Lung (tissue), 12 donors: ENCODE data around the gene GABBR2. TPM values are rescaled to one million over a fixed set of nuclear protein-coding genes. Genes with fewer than 3 reads are reported as not detected.

ENCODE experiments used
- ATAC-seq: fragments of 200-7000 bp; cut with Tn5 transposase; one replicate; pipeline ENCODE4 v1.9.1; 2020; ENCODE audit warnings: moderate number of reproducible peaks; ENCODE audit not compliant: insufficient read depth, low FRiP score
- DNase-seq, 3 donors: peaks; one replicate each; pipeline ENCODE4 v3.0.0-alpha.2; 2013 to 2017
- H3K27ac ChIP-seq, 2 donors: one replicate each; pipeline ENCODE4 v1.5.1; 2013; ENCODE audit warnings: mild to moderate bottlenecking in 2 of 2, moderate library complexity in 2 of 2, control low read depth in 1 of 2, inconsistent platforms in 1 of 2, low read depth in 1 of 2, low read length in 1 of 2
- H3K27me3 ChIP-seq, 3 donors: one replicate each; pipeline ENCODE4 v1.5.1; 2013; ENCODE audit warnings: low read length in 2 of 3; ENCODE audit not compliant: control insufficient read depth in 3 of 3, insufficient read depth in 3 of 3
- H3K36me3 ChIP-seq, 4 donors: one replicate each; pipeline ENCODE4 v1.5.1; 2013; ENCODE audit warnings: low read length in 4 of 4, mild to moderate bottlenecking in 1 of 4, moderate library complexity in 1 of 4; ENCODE audit not compliant: control insufficient read depth in 4 of 4, insufficient read depth in 4 of 4
- H3K4me1 ChIP-seq, 5 donors: one replicate each; pipeline ENCODE4 v1.5.1; 2013; ENCODE audit warnings: low read length in 5 of 5, mild to moderate bottlenecking in 2 of 5, moderate library complexity in 1 of 5; ENCODE audit not compliant: control insufficient read depth in 5 of 5, insufficient read depth in 5 of 5
- H3K4me3 ChIP-seq: one replicate; pipeline ENCODE4 v1.5.1; 2013; ENCODE audit warnings: mild to moderate bottlenecking, control low read depth, moderate library complexity
- H3K9ac ChIP-seq, 2 donors: one replicate each; pipeline ENCODE4 v1.5.1; 2013; ENCODE audit warnings: low read length in 2 of 2, control low read depth in 1 of 2; ENCODE audit not compliant: insufficient read depth in 1 of 2
- H3K9me3 ChIP-seq, 4 donors: one replicate each; pipeline ENCODE4 v1.5.1; 2013; ENCODE audit warnings: low read length in 3 of 4, mild to moderate bottlenecking in 1 of 4, moderate library complexity in 1 of 4; ENCODE audit not compliant: control insufficient read depth in 4 of 4, insufficient read depth in 3 of 4
- WGBS, 2 donors: extraction: QIAGEN DNeasy Blood & Tissue Kit; methylation state at CpG; one replicate each; pipeline ENCODE4 v1.1.7; 2013; 5-methylcytosine and 5-hydroxymethylcytosine counted together
- polyA plus RNA-seq, 2 donors: library from polyadenylated mRNA; stranded (reverse); fragments of 200-250 nt; gene quantifications; one replicate each; pipeline ENCODE4 v1.2.1, GENCODE V29; 2013
- total RNA-seq, 2 donors: library from RNA; depleted of rRNA in 1 of 2; stranded (reverse); fragments of >200 nt in 1 of 2; gene quantifications; one replicate each; pipeline ENCODE4 v1.2.1, GENCODE V29; 2014 to 2021
- TF ChIP-seq, protein P1 (sequence below): IDR thresholded peaks from 2 replicates; pipeline ENCODE4 v1.5.1; 2012; ENCODE audit warnings: mild to moderate bottlenecking; ENCODE audit errors: control extremely low read depth, extremely low read depth
- donor health status: control.
- donor health status: control.
- donor health status: Bipolar disorder and iron deficiency.
- donor health status: healthy.
- donor health status: DM: yes; HTN: yes; CAD: no.

Gene GABBR2
- total and polyA plus RNA-seq, 4 donors: 0.40 to 1.8 (median 0.64) TPM

DNA sequence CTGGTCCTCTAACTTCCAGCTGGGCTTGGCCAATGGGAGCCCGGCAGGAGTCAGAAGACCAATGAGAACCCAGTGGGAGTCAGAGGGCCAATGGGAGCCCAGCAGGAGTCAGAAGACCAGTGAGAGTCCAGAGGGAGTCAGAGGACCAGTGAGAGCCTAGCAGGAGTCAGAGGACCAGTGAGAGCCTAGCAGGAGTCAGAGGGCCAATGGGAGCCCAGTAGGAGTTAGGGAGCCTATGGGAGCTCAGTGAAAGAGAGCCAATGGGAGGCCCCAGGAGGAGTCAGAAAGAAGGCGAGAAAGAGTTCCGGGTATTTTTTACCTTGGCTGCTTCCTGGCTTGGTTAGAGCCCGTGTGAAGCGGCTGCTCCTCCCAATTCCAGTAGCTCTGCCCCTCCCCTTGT is 191.0 kb downstream of the GABBR2 start:
- WGBS, 2 donors: 78 to 86% methylated on average over 5 of the region's 5 CpGs
- ATAC-seq (no peak), DNase-seq (no peak)
- Histone ChIP-seq H3K4me1 (no peaks in the 10 kb centered on the region), H3K4me3 (no peak overlapping the region), H3K27ac (no peak overlapping the region), H3K9me3 (peaks cover 0 to 2% (median 0%) of the 10 kb centered on the region in 4 donors), H3K9ac (no peak overlapping the region), H3K36me3 (no peaks in the 10 kb centered on the region), H3K27me3 (no peaks in the 10 kb centered on the region)
- TF ChIP-seq, protein P1, sequence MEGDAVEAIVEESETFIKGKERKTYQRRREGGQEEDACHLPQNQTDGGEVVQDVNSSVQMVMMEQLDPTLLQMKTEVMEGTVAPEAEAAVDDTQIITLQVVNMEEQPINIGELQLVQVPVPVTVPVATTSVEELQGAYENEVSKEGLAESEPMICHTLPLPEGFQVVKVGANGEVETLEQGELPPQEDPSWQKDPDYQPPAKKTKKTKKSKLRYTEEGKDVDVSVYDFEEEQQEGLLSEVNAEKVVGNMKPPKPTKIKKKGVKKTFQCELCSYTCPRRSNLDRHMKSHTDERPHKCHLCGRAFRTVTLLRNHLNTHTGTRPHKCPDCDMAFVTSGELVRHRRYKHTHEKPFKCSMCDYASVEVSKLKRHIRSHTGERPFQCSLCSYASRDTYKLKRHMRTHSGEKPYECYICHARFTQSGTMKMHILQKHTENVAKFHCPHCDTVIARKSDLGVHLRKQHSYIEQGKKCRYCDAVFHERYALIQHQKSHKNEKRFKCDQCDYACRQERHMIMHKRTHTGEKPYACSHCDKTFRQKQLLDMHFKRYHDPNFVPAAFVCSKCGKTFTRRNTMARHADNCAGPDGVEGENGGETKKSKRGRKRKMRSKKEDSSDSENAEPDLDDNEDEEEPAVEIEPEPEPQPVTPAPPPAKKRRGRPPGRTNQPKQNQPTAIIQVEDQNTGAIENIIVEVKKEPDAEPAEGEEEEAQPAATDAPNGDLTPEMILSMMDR: no peak

DNA sequence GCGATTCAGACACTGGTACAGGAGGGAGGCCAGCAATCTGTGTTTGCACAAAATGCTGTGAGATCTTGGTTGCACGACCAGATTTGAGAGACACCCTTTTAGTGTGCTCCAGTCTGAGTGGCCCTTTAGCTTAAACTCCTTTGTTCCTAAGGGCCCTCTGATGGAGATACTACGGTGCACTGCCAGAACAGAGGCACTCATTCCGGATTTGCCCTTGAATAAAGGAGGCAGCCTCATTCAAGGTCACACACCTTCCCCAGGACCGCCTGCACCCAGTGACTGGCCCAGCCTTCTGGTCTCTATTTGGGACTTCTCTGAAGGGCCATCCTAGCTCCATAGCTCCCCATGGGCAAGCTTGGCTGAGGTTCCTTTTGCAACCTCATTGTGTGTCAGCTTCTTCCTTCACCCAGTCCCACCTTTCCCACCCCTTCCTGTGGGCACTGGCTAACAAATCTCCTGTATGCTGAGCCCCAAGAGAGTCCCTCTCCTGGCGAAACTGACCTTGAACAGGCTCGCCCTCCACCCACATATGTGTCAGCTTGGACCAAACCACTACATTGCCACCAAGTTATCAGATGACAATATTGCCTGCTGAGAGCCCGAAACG is 191.7 kb downstream of the GABBR2 start:
- Histone ChIP-seq H3K27me3 (no peaks in the 10 kb centered on the region), H3K36me3 (no peaks in the 10 kb centered on the region), H3K4me3 (no peak overlapping the region), H3K27ac (no peak overlapping the region), H3K4me1 (no peaks in the 10 kb centered on the region), H3K9ac (no peak overlapping the region), H3K9me3 (peaks cover 0 to 2% (median 0%) of the 10 kb centered on the region in 4 donors)
- DNase-seq (no peak), ATAC-seq (no peak)
- 77 to 87% methylated on average over 9 of the region's 9 CpGs for WGBS, 2 donors
- TF ChIP-seq, protein P1: no peak

DNA sequence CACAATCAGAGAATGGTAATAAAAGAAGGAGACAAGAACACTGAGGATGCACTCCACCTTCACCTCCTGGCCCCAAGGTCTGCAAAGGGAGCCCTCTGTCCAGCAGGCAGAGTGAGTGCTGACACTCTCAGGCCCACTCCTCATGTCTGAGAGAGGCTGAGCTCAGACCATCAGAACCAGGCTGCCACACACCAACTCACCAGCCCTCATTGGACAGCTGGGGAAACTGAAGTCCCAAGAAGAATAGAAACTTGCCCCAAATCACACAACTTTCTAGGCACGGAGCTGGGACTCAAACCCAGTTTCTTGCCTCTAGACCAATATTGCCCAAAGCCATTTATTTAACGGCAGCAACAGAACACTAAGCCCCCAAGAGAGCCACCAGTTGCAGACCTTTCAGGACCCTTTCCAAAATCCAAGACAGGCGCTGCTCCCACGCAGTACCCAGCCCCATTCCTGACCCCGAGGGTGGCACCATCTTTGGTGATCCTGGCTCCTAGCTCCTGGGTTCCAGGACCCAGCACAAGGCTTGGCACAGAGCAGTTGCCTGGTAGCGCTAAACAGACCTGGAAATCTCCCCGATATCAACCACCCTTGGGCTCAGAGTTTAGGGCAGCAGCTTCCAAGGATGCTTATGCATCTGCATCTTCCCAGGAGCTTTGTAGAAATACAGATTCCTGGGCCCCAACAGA is 192.4 kb downstream of the GABBR2 start:
- TF ChIP-seq, protein P1: no peak
- Histone ChIP-seq H3K27me3 (no peaks in the 10 kb centered on the region), H3K27ac (no peak overlapping the region), H3K9me3 (peaks cover 0 to 2% (median 0%) of the 10 kb centered on the region in 4 donors), H3K36me3 (no peaks in the 10 kb centered on the region), H3K4me3 (no peak overlapping the region), H3K9ac (no peak overlapping the region), H3K4me1 (no peaks in the 10 kb centered on the region)
- ATAC-seq (no peak), DNase-seq (no peak)
- 91 to 95% methylated on average over 7 of the region's 7 CpGs for WGBS, 2 donors
